A549 (cell line): ENCODE measurements around the gene FAM20B. TPM values are rescaled to one million over a fixed set of nuclear protein-coding genes. Genes with fewer than 3 reads are reported as not detected.
A peak's percentile ranks its signal among the peaks of the same experiment; 100 is the strongest.
"Not testable (repeated sequence)": the region's sequence is repeated elsewhere in the genome, so short reads cannot be mapped to it uniquely, and the experiment has no call there.

Source experiments
- ATAC-seq, 2 experiments: fragments of 200-7000 bp in 1 of 2; fragments of >200 bp in 1 of 2; cut with Nextera tagmentation in 1 of 2; cut with Tn5 transposase in 1 of 2; 3 replicates each; pipeline versions ENCODE4 v1.8.0 to v1.9.1; 2018 to 2020; ENCODE audit warnings: mild to moderate bottlenecking in 1 of 2, moderate library complexity in 1 of 2
- CTCF ChIA-PET: fragments of 300-600 bp; sonication (Branson Sonifier 250); formaldehyde crosslinking; extraction: SDS; loops from one replicate; lab custom pipeline; 2021; ENCODE audit warnings: antibody characterized with exemption, inconsistent platforms; lab: Yijun Ruan, JAX
- POLR2A ChIA-PET: fragments of 350-600 bp; formaldehyde crosslinking; extraction: SDS; loops from one replicate; lab custom pipeline; 2021; ENCODE audit warnings: antibody characterized with exemption, inconsistent platforms; lab: Yijun Ruan, JAX
- DNase-seq, 2 experiments: peaks; one replicate each; pipeline versions ENCODE4 v3.0.0 to v3.0.0-alpha.2; 2011 to 2016; ENCODE audit warnings: low read depth in 1 of 2, low spot score in 1 of 2
- FAIRE-seq: peaks from 2 replicates; lab custom pipeline; 2011; peaks lifted over from hg19 to GRCh38; lab: Jason Lieb, UNC
- H3K27ac ChIP-seq, 2 experiments: fragments of >200 bp; sonication (Bioruptor Twin); formaldehyde crosslinking; 3 replicates each; pipeline ENCODE4 v1.5.1; 2016 to 2017
- H3K4me1 ChIP-seq: fragments of >200 bp; sonication (Bioruptor Twin); formaldehyde crosslinking; 3 replicates; pipeline ENCODE4 v1.6.1; 2016
- H3K4me2 ChIP-seq: fragments of >200 bp; sonication (Bioruptor Twin); formaldehyde crosslinking; 3 replicates; pipeline ENCODE4 v1.6.1; 2016
- H3K4me3 ChIP-seq: fragments of >200 bp; sonication (Bioruptor Twin); formaldehyde crosslinking; 3 replicates; pipeline ENCODE4 v1.5.1; 2016
- H3K9me3 ChIP-seq: fragments of >200 bp; sonication (Bioruptor Twin); formaldehyde crosslinking; 3 replicates; pipeline ENCODE4 v1.6.1; 2016
- BHLHE40 ChIP-seq: IDR thresholded peaks from 2 replicates; pipeline ENCODE4 v1.6.1; 2012; ENCODE audit warnings: low read depth, low read length, inconsistent platforms
- CHD2 ChIP-seq: fragments of 150-350 bp; IDR thresholded peaks from 2 replicates; pipeline ENCODE4 v1.6.1; 2014; ENCODE audit warnings: low read length; ENCODE audit not compliant: partially characterized antibody
- CHD4 ChIP-seq: fragments of 200-600 bp; sonication (generic); IDR thresholded peaks from 2 replicates; pipeline ENCODE4 v1.6.1; 2016; ENCODE audit warnings: antibody characterized with exemption, mild to moderate bottlenecking, borderline replicate concordance
- CTCF ChIP-seq: fragments of >200 bp; sonication (Bioruptor Twin); formaldehyde crosslinking; IDR thresholded peaks from 3 replicates; pipeline ENCODE4 v1.5.1; 2016
- E2F6 ChIP-seq: IDR thresholded peaks from 2 replicates; pipeline ENCODE4 v1.6.1; 2012; ENCODE audit warnings: low read depth, borderline replicate concordance
- ESRRA ChIP-seq: fragments of 150-350 bp; IDR thresholded peaks from 2 replicates; pipeline ENCODE4 v1.6.1; 2014; ENCODE audit warnings: mild to moderate bottlenecking, low read length, borderline replicate concordance
- FOSB ChIP-seq: fragments of 250-450 bp; sonication (Bioruptor Pico); IDR thresholded peaks from 2 replicates; pipeline ENCODE4 v1.5.0; 2020; ENCODE audit warnings: mild to moderate bottlenecking, moderate library complexity
- FOSL2 ChIP-seq, 2 experiments: fragments of 450-650 bp in 1 of 2; fragments of >200 bp in 1 of 2; sonication (Bioruptor Twin) in 1 of 2; formaldehyde crosslinking; IDR thresholded peaks; 2 replicates each; pipeline versions ENCODE4 v1.5.0 to v1.6.1; 2016 to 2020; ENCODE audit warnings: mild to moderate bottlenecking in 1 of 2, moderate library complexity in 1 of 2
- HDAC2 ChIP-seq: fragments of 200-600 bp; sonication (generic); IDR thresholded peaks from 2 replicates; pipeline ENCODE4 v1.6.1; 2016
- HEYL ChIP-seq: fragments of 250-450 bp; sonication (Bioruptor Pico); IDR thresholded peaks from 2 replicates; pipeline ENCODE4 v1.8.0; 2021; ENCODE audit warnings: mild to moderate bottlenecking, moderate library complexity
- HOXB13 ChIP-seq: fragments of 250-450 bp; sonication (Bioruptor Pico); IDR thresholded peaks from 2 replicates; pipeline ENCODE4 v1.5.0; 2020; ENCODE audit warnings: low read depth, mild to moderate bottlenecking, moderate library complexity
- HOXB5 ChIP-seq: fragments of 250-450 bp; sonication (Bioruptor Pico); IDR thresholded peaks from 2 replicates; pipeline ENCODE4 v1.5.0; 2020; ENCODE audit warnings: mild to moderate bottlenecking, moderate library complexity
- JUNB ChIP-seq: fragments of >200 bp; sonication (Bioruptor Twin); formaldehyde crosslinking; IDR thresholded peaks from 2 replicates; pipeline ENCODE4 v1.6.1; 2016
- MYC ChIP-seq: IDR thresholded peaks from 2 replicates; pipeline ENCODE4 v1.6.1; 2012; ENCODE audit warnings: mild to moderate bottlenecking, inconsistent platforms, low read length, improper control_type of control experiment, borderline replicate concordance
- NR3C1 ChIP-seq: fragments of >200 bp; sonication (Bioruptor Twin); formaldehyde crosslinking; IDR thresholded peaks from 3 replicates; pipeline ENCODE4 v1.6.1; 2017
- POLR2AphosphoS2 ChIP-seq: conservative IDR thresholded peaks from 2 replicates; pipeline ENCODE4 v1.6.1; 2012; ENCODE audit warnings: low read length, improper control_type of control experiment, inconsistent platforms
- RAD21 ChIP-seq, 2 experiments: fragments of >200 bp in 1 of 2; sonication (Bioruptor Twin) in 1 of 2; formaldehyde crosslinking in 1 of 2; IDR thresholded peaks in 1 of 2; conservative IDR thresholded peaks in 1 of 2; 2 replicates in 1 of 2; 3 replicates in 1 of 2; pipeline ENCODE4 v1.6.1; 2012 to 2018; ENCODE audit warnings: inconsistent platforms in 1 of 2
- RNF2 ChIP-seq: fragments of 200-600 bp; sonication (generic); IDR thresholded peaks from 2 replicates; pipeline ENCODE4 v1.6.1; 2016; ENCODE audit warnings: low read depth, mild to moderate bottlenecking, antibody characterized with exemption, moderate library complexity, borderline replicate concordance
- SMC3 ChIP-seq: fragments of >200 bp; sonication (Bioruptor Twin); formaldehyde crosslinking; IDR thresholded peaks from 3 replicates; pipeline ENCODE4 v1.6.1; 2018; ENCODE audit warnings: inconsistent platforms
- TFCP2L1 ChIP-seq: fragments of 250-450 bp; sonication (Bioruptor Pico); IDR thresholded peaks from 2 replicates; pipeline ENCODE4 v1.5.0; 2021; ENCODE audit warnings: mild to moderate bottlenecking
- TP53 ChIP-seq: fragments of 250-450 bp; sonication (Bioruptor Pico); IDR thresholded peaks from 2 replicates; pipeline ENCODE4 v1.5.0; 2021; ENCODE audit warnings: mild to moderate bottlenecking, moderate library complexity
- WGBS: methylation state at CpG from one replicate; pipeline ENCODE4 v1.1.6; 2017; ENCODE audit errors: missing lambda C conversion rate; 5-methylcytosine and 5-hydroxymethylcytosine counted together
- polyA plus RNA-seq, 4 experiments: library from polyadenylated mRNA; depleted of rRNA in 3 of 4; stranded (reverse); fragments of >200 nt; fragmentation: RNase III in 1 of 4; extraction: RNeasy Plus Mini Kit Qiagen cat#74134 plus additional on column Dnase treatment in 1 of 4; gene quantifications; 2 replicates in 3 of 4; 3 replicates in 1 of 4; pipeline ENCODE4 v1.2.3, GENCODE V29; 2011 to 2017
- TF ChIP-seq, protein P1 (sequence below): fragments of >200 bp; sonication (Bioruptor Twin); formaldehyde crosslinking; IDR thresholded peaks from 3 replicates; pipeline ENCODE4 v1.6.1; 2016

FAM20B gene
- polyA plus RNA-seq, 2 of the 4 experiments (the other 2 are of a cell fraction), result 24.2 to 35.3 TPM

DNA sequence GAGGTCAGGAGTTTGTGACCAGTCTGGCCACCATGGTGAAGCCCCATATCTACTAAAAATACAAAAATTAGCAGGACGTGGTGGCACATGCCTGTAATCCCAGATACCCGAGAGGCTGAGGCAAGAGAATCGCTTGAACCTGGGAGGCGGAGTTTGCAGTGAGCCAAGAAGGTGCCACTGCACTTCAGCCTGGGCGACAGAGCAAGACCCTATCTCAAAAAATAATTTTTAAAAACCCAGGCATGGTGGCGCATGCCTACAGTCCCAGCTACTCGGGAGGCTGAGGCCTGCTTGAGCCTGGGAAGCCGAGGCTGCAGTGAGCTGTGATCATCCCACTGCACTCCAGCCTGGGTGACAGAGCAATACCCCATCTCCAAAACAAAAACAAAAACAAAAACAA, 23.6 kb upstream of the FAM20B start:
- Histone ChIP-seq H3K27ac (peak overlapping the region in 1 of 2 experiments; percentile 67; a peak in 4 of 6 replicates), H3K4me2 (peak overlapping the region; percentile 65)
- ChIA-PET POLR2A (interaction anchor here (1.3 kb wide), 1 partner anchor 460 kb away, joined by 7 read pairs; no protein-coding TSS in a partner anchor), CTCF (interaction anchor here (0.6 to 9.0 kb wide), 53 partner anchors 10 to 976 kb away, joined by 3 to 352 read pairs (median 5); partner anchors contain the start of genes CLEC20A and TOR3A)
- not testable (repeated sequence) for H3K4me1 ChIP-seq, FAIRE-seq, DNase-seq, H3K4me3 ChIP-seq, H3K9me3 ChIP-seq
- peak in 1 of 2 experiments; percentile 30; a peak in 3 of 6 replicates for ATAC-seq
- 90% methylated on average over 8 of the region's 8 CpGs for WGBS

DNA sequence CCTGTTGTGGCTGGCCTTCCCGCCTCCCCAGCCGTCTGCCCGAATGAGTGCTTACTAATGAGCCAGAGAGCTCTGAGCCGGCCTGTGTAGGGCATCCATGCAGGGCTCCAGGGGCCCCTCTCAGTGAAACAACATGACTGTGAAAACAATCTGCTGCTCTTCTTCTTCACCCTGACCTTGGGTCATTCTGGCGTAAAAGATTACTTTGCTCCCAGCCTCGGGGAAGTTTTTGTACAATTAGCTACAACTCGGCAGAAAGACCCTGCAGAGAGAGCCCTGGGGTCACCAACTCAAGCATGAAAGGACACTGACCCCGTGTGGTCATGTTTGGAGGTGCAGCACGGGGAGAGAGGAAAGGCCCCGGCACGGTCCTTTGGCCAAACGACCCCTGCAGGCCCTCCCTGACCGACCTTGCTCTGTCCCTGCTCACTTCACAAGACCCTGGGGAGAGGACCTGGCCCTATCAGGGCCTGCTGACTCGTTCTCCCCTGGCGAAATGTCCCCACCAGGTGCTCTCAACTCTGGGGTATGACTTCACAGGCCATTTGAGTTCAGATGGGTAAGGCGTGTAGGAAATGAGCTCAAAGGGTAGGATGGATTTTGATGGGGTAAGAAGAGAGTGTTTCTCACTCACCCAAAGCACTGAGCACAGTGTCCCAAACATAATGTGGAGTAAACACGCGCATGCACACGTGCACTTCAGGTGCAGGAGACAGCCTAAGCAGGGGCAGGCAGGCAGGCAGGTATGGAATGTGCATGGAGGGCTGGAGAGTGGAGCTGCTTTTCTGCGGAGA, 22.9 kb upstream of the FAM20B start:
- TF ChIP-seq TP53 (CRISPR knock-in tag), result no peak
- TF ChIP-seq CHD2, result no peak
- TF ChIP-seq HOXB5 (CRISPR knock-in tag), result no peak
- TF ChIP-seq JUNB, result no peak
- no peak for TF ChIP-seq FOSL2 (IDR thresholded peaks at IDR 0.05)
- TF ChIP-seq FOSL2 (CRISPR knock-in tag; IDR thresholded peaks at IDR 0.05), result no peak
- TF ChIP-seq TFCP2L1 (CRISPR knock-in tag), result no peak
- no peak for TF ChIP-seq MYC
- TF ChIP-seq CTCF, result peak; percentile 95
- no peak for TF ChIP-seq POLR2AphosphoS2
- TF ChIP-seq NR3C1, result no peak
- TF ChIP-seq BHLHE40, result no peak
- TF ChIP-seq RNF2, result no peak
- no peak for TF ChIP-seq HEYL (CRISPR knock-in tag)
- TF ChIP-seq ESRRA, result no peak
- no peak for TF ChIP-seq FOSB (CRISPR knock-in tag)
- TF ChIP-seq E2F6, result no peak
- TF ChIP-seq RAD21 (conservative IDR thresholded peaks at IDR 0.05 in 1 of 2, IDR thresholded peaks at IDR 0.05 in 1 of 2), result peak; percentile 96 to 98
- TF ChIP-seq SMC3, result peak; percentile 97
- TF ChIP-seq, protein P1, sequence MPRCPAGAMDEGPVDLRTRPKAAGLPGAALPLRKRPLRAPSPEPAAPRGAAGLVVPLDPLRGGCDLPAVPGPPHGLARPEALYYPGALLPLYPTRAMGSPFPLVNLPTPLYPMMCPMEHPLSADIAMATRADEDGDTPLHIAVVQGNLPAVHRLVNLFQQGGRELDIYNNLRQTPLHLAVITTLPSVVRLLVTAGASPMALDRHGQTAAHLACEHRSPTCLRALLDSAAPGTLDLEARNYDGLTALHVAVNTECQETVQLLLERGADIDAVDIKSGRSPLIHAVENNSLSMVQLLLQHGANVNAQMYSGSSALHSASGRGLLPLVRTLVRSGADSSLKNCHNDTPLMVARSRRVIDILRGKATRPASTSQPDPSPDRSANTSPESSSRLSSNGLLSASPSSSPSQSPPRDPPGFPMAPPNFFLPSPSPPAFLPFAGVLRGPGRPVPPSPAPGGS, result no peak
- TF ChIP-seq CHD4, result no peak
- no peak for TF ChIP-seq HOXB13 (CRISPR knock-in tag)
- no peak for TF ChIP-seq HDAC2
- H3K9me3 ChIP-seq, result no peaks in the 10 kb centered on the region
- 24% methylated on average over 20 of the region's 20 CpGs for WGBS
- CTCF ChIA-PET, result interaction anchor here (0.6 to 9.0 kb wide), 91 partner anchors 9 to 1055 kb away, joined by 3 to 352 read pairs (median 4); partner anchors contain the start of genes CLEC20A and TOR3A
- peak overlapping the region; percentile 16; the same call in 1 of the 3 replicates for H3K4me3 ChIP-seq
- ATAC-seq (peak; percentile 92 to 94), FAIRE-seq (no peak), DNase-seq (peak; percentile 49 to 71)
- H3K27ac ChIP-seq, result peak overlapping the region; percentile 61 to 67
- peaks cover 10% of the 10 kb centered on the region; the same call in 2 of the 3 replicates for H3K4me1 ChIP-seq
- H3K4me2 ChIP-seq, result peak overlapping the region; percentile 65
- POLR2A ChIA-PET, result interaction anchor here (1.3 kb wide), 1 partner anchor 461 kb away, joined by 7 read pairs; no protein-coding TSS in a partner anchor
